Fibroblast of the aortic adventitia (primary cell): ENCODE data around the gene PRDM16. TPM values are rescaled to one million over a fixed set of nuclear protein-coding genes. Genes with fewer than 3 reads are reported as not detected.

Experiments
- DNase-seq: peaks from one replicate; pipeline ENCODE4 v3.0.0-alpha.2; 2010; ENCODE audit warnings: low read depth
- H3K4me3 ChIP-seq: 2 replicates; pipeline ENCODE4 v1.5.1; 2011; ENCODE audit warnings: low read depth, mild to moderate bottlenecking, control low read depth, low read length, moderate library complexity
- total RNA-seq: library from RNA; depleted of rRNA; stranded (reverse); fragments of >200 nt; gene quantifications from 2 replicates; pipeline ENCODE4 v1.2.3, GENCODE V29; 2012; ENCODE audit warnings: low replicate concordance
- TF ChIP-seq, protein P1 (sequence below): IDR thresholded peaks from 2 replicates; pipeline ENCODE4 v1.5.1; 2011; ENCODE audit warnings: mild to moderate bottlenecking, low read length, control low read depth, inconsistent platforms; ENCODE audit not compliant: insufficient read depth

The PRDM16 gene
- total RNA-seq, 1 donor = 11.3 TPM

DNA sequence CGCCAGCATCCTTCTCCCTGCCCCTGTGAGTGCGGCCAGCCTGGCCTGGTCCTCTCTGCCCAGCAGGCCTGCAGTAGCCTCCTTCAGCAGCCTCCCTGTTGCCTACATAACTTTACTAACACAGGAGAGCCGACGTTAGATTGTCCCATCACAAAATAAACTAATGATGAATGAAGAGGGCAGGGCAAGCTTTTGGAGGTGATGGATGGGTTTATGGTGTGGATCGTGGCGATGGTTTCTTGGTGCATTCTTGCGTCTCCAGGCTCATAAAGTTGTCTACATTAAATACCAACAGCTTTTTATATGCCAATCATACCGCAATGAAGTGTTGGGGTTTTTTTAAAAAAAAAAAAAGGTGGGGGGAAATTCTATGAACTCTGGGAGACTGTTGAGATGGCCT lies 164.5 kb downstream of the PRDM16 start:
- H3K4me3 ChIP-seq = no peak overlapping the region
- TF ChIP-seq, protein P1, sequence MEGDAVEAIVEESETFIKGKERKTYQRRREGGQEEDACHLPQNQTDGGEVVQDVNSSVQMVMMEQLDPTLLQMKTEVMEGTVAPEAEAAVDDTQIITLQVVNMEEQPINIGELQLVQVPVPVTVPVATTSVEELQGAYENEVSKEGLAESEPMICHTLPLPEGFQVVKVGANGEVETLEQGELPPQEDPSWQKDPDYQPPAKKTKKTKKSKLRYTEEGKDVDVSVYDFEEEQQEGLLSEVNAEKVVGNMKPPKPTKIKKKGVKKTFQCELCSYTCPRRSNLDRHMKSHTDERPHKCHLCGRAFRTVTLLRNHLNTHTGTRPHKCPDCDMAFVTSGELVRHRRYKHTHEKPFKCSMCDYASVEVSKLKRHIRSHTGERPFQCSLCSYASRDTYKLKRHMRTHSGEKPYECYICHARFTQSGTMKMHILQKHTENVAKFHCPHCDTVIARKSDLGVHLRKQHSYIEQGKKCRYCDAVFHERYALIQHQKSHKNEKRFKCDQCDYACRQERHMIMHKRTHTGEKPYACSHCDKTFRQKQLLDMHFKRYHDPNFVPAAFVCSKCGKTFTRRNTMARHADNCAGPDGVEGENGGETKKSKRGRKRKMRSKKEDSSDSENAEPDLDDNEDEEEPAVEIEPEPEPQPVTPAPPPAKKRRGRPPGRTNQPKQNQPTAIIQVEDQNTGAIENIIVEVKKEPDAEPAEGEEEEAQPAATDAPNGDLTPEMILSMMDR = no peak
- no peak for DNase-seq

DNA sequence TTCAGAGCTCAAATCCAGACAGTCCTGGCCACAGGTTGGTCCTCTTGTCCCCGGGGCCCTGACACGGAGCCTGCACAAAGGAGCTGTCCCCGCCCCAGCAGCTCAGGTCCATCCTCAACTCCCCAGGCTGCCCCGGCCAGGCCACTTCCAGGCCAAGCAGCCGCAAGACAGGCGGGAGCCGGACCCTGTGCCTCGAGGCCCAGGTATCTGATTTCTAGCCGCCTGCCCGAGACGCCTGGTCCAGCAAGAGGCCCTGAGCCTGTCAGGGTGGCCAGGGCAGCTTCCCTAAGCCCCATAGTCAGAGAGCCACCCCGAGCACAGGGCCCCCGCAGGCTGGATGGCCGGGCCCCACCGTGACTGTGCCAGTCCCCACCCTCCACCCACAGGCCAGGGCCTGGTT lies 165.3 kb downstream of the PRDM16 start:
- TF ChIP-seq, protein P1 = no peak
- DNase-seq = no peak
- H3K4me3 ChIP-seq = no peak overlapping the region

DNA sequence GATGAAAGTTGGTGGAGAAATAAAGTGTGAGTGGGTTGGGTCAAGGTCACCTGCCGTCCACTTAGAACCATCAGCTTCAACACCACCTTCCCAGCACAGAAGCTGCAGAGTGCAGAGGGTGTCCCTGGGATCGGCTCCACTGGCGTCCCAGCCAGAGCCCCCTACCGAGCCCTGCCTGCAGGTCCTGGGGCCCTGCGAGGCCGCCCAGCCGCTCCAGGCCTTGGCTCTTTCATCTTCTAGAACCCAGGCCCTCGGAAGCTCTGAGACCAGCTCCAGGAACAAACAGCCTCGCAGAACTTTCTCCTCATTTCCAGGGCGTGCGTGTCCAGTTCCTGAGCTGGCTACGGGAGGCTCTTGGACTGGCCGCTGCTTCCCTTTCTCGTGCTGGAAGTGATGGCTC lies 166.0 kb downstream of the PRDM16 start:
- TF ChIP-seq, protein P1 = no peak
- no peak for DNase-seq
- no peak overlapping the region for H3K4me3 ChIP-seq

DNA sequence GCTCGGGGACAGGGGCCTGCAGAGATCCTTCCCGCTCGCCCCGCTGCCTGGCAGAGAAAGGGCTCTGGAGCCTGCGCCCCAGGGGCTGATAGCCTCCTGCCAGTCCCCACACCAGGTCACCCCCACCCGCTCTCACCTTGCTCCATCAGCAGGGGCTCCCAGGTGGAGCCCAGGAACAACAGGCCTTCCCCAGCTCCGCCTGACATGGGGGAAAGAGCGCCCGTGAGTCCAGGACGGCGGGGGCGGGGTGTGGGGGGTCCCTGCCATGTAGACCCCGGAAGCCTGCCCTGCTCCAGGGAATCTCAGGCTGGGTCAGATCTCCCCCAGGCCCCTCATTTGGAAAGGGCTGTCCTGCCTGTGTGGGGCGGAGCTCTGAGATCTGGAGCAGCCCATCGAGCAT lies 166.5 kb downstream of the PRDM16 start:
- TF ChIP-seq, protein P1 = no peak
- DNase-seq = no peak
- no peak overlapping the region for H3K4me3 ChIP-seq

DNA sequence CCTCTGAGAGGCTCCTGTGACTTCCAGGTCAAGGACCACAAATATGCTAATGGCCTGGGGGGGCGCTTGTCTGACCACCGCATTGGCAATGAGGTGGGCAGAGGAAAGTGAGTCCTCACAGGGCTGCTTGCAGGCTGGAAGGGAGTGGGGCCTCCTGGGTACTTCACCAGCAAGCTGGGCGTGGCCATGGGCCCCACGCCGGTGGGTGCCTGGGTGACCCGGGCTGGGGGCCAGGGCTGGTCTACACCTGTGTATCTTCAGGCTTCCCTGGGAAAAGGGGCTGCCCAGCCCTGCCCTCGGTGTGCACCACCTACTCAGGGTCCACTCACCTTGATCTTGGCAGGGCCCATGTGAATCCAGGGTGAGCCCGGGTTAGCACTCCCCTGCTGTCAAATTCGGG lies 167.4 kb downstream of the PRDM16 start:
- H3K4me3 ChIP-seq = no peak overlapping the region
- no peak for DNase-seq
- TF ChIP-seq, protein P1 = no peak

DNA sequence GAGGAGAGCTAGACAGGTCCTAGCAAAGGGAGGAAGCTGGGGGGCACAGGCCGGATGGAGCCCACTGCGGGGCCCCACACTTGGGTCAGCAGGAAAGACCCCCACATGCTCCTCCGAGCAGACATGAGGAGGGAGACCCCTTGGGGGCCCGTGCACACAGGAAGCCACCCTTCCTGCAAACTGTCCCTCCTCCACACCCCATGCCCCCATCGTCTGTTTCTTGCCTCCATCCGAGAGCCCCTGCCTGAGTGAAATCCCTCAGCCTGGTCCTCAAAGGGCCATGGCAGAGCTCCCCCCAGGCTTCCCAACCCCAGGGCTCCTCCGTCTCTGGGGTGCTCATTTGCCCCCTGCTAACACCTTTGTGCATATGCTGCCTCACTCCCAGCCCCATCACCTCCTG lies 168.0 kb downstream of the PRDM16 start:
- no peak for DNase-seq
- TF ChIP-seq, protein P1 = no peak
- H3K4me3 ChIP-seq = no peak overlapping the region

DNA sequence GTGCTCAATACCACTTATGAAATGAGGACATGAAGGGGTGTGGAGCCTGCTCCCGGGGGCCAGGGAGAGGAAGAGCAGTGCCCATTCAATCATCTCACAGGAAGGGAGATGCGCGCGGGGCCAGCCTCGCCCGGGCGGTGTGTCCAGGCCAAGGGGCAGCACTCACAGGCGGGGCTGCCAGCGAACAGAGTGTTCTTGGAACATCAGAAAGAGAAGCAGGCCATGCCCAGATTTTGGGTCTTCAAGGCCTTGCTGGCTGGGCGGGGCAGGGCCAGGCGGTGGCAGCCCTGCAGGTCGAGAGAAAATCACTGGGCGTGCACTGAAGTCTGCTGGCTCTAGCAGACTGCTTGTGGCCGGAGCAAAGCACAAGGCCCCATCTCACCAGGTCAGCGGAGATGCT lies 168.6 kb downstream of the PRDM16 start:
- no peak overlapping the region for H3K4me3 ChIP-seq
- no peak for DNase-seq
- TF ChIP-seq, protein P1 = no peak
